HG02610 (cell line): ENCODE results near the gene PKMYT1.
"Not testable (repeated sequence)": the region's sequence is repeated elsewhere in the genome, so short reads cannot be mapped to it uniquely, and the experiment has no call there.

ENCODE experiments used
- ATAC-seq: cut with Tn5 transposase; IDR thresholded peaks from one replicate; pipeline ENCODE4 v1.9.1; 2021; ENCODE audit warnings: mild to moderate bottlenecking, moderate library complexity; ENCODE audit not compliant: unreplicated experiment

The PKMYT1 gene

GRCh38 chr16:2938206-2938605 is 42.0 kb downstream of the PKMYT1 start:
- ATAC-seq: no peak

- ATAC-seq: no peak
Observed at GRCh38 chr16:2937170-2937569, 43.1 kb downstream of the PKMYT1 start.

DNA sequence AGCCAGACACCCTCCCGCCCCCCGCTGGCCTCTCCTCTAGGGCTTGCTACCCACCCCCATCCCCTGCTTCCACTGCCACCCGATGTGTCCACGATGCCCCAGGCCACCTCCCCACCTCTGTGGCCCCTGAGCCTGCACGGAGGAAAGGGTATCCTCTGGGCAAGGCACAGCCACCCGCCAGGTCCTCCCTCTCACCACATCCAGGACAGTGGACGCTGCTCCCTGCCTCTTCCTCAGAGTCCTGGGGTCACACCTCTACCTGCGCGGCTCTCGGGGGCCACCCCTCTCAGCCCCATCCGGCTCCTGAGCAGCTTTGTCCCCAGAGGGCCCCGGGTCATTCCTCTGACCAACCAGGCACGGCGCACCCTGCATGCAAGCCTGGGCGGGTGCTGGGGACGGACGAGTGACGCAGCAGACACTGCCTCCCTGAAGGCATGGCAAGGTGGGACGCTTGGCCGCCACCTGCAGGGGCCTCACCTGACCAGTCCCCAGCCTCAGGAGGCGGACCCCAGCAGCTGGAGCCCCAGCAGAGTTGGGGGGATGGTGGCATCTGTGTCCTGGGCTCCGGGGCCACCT is 43.7 kb downstream of the PKMYT1 start:
- no peak for ATAC-seq

- ATAC-seq: no peak
Observed at GRCh38 chr16:2934450-2934849, 45.8 kb downstream of the PKMYT1 start.

DNA sequence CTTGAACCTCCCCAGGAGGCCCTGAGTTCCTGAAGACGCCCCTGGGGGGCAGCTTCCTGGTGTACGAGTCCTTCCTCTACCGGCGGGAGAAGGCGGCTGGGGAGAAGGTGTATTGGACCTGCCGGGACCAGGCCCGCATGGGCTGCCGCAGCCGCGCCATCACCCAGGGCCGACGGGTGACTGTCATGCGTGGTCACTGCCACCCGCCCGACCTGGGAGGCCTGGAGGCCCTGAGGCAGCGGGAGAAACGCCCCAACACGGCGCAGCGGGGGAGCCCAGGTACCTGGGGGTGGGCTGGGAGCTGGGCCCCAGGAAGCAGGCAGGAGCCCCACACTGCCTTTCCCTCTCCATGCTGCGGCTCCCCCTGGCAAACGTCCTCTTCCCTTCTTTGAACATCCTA is 46.5 kb downstream of the PKMYT1 start:
- ATAC-seq: no peak

DNA sequence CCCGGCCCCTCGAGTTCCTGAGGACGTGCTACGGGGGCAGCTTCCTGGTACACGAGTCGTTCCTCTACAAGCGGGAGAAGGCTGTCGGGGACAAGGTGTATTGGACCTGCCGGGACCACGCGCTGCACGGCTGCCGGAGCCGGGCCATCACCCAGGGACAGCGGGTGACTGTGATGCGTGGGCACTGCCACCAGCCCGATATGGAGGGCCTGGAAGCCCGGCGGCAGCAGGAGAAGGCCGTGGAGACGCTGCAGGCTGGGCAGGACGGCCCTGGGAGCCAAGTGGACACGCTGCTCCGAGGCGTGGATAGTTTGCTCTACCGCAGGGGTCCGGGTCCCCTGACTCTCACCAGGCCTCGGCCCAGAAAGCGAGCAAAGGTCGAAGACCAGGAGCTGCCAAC is 47.1 kb downstream of the PKMYT1 start:
- ATAC-seq: no peak

GRCh38 chr16:2931231-2931914 is 48.9 kb downstream of the PKMYT1 start:
- ATAC-seq: not testable (repeated sequence)

DNA sequence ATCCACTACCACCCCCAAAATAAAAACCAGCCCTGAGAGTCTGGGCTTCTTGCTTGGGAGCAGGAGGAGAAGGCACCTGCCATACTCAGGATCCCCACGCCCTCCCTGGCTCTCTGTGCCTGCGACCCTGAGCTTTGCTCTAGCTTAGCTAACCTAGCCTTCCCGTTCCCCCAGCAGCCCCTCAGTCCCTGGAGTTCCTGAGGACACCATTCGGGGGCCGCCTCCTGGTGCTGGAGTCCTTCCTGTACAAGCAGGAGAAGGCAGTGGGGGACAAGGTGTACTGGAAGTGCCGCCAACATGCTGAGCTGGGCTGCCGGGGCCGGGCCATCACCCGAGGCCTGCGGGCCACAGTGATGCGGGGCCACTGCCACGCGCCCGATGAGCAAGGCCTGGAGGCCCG is 50.0 kb downstream of the PKMYT1 start:
- ATAC-seq: no peak

DNA sequence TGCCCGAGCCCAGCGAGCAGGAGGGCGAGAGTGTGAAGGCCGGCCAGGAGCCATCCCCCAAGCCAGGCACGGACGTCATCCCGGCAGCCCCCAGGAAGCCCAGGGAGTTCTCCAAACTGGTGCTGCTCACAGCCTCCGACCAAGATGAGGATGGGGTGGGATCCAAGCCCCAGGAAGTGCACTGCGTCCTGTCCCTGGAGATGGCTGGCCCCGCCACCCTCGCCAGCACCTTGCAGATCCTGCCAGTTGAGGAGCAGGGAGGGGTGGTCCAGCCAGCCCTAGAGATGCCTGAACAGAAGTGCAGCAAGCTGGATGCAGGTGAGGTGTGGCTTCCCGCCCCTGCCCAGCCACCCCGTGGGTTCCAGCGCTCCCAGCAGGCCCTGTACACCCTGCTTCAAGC is 50.6 kb downstream of the PKMYT1 start:
- ATAC-seq: no peak

DNA sequence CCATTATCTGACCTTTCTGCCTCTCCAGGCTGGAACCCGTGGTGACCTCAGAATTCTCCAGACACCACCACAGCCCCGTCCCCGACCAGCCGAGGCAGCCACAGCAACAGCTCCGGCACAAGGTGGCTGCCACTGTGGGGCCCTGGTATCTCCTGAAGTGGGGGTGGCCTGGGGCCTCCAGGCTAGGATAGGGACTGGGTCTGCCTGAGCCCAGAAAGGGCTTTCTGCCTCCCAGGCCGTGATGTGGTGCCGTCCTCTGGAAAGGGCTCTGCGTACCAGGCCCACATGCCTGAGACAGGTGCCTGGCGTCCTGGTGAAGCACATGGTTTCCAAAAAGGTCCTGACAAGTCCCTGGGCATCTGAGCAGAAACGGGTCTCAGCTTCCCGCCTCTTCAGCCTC is 51.5 kb downstream of the PKMYT1 start:
- ATAC-seq: no peak

DNA sequence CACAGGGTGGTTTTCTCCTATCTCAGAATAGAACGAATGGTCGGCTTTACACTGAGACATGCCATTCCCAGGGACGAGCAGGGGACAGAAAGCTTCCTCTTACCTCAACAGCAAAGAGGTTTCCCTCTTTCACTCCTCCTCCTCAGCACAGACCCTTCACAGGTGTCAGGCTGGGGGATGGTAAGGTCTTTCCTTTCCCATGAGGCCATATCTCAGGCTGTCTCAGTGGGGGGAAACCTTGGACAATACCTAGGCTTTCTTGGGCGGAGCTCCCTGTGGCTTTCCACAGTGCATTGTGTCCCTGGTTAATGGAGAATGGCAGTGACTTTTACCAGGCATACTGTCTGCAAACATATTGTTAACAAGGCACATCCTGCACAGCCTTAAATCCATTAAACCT is 52.1 kb downstream of the PKMYT1 start:
- not testable (repeated sequence) for ATAC-seq

- ATAC-seq: no peak
Observed at GRCh38 chr16:2927010-2927646, 53.1 kb downstream of the PKMYT1 start.

DNA sequence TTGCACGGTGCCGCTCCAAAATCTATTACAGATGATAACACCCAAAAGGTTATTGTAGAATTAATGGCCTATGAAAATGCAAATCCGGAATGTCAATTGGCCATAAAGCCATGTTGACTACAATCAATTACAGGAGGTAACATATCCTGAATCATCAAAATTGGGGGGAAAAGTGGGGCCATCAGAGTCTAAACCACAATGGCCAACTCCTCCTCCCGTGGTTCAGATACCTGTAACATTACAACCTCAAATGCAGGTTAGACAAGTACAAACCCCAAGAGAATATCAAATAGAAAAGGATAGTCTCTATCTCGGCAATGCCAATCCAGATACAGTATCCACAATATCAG is 53.6 kb downstream of the PKMYT1 start:
- no peak for ATAC-seq

DNA sequence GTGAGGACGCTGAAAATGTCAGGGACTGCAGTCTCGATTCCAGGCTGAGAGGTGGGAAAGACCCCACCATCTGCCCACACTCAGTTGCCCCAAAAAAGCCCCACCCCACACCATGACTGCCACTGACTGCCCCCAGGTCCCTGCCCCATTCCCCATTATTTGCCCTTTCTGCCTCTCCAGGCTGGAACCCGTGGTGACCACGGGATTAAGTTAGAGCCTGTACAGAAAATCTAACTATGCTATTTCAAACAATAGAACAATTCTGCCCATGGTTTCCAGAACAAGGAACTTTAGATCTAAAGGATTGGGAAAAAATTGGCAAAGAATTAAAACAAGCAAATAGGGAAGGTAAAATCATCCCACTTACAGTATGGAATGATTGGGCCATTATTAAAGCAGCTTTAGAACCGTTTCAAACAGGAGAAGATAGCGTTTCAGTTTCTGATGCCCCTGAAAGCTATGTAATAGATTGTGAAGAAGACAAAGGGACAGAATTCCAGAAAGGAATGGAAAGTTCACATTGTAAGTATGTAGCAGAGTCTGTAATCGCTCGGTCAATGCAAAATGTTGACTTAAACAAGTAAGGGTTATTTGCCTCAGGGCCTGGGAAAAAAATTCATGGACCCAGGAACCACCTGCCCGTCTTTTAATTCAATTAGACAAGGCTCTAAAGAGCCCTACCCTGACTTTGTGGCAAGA is 54.1 kb downstream of the PKMYT1 start:
- no peak for ATAC-seq

GRCh38 chr16:2924901-2925755 is 55.1 kb downstream of the PKMYT1 start:
- no peak for ATAC-seq

GRCh38 chr16:2923481-2923880 is 56.8 kb downstream of the PKMYT1 start:
- ATAC-seq: no peak
